ENCODE measurements around the gene CES4A. TPM values are rescaled to one million over a fixed set of nuclear protein-coding genes. Genes with fewer than 3 reads are reported as not detected.
A peak's percentile ranks its signal among the peaks of the same experiment; 100 is the strongest.
"Not testable (repeated sequence)": the region's sequence is repeated elsewhere in the genome, so short reads cannot be mapped to it uniquely, and the experiment has no call there.

The CES4A gene
- total RNA-seq, 1 donor from 2014 or later, result 4.1 TPM

DNA sequence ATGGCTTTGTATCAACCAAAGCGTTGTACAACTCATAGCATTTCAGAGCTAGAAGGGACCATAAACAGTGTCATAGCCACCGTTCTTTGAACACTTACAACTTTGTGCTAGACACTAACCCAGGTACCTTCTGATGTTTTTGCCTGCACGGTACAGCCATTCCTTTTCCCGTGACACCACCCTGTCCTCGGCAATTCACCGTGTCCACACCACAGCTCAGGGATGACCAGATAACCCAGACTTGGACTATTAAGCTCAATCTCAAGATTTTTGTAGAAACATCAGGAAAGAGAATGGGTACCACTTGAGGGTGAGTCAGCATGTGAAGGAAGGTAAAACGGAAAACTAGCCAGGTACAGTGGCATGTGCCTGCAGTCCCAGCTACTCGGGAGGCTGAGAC, 30.8 kb downstream of the CES4A start:
- no peak for DNase-seq (ENCODE audit: low spot score)

DNA sequence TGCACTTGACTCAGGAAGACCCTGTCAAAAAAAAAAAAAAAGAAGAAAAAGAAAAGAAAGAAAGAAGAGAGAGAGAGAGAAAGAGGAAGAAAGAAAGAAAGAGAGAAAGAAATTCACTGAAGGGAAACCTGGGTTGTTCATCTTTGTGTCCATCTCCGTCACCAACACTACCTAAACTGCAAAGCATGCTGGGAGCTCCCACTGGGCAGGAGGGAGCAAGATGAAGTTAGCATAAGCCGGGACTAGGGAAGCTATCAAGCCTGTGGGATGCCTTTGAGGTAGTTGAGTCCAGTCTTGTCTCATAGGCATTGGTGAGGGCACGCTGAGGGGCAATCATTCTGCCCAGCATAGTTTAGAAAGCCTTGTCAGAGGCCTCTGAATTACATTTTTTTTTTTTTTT, 32.9 kb downstream of the CES4A start:
- DNase-seq (ENCODE audit: low spot score), result no peak

DNA sequence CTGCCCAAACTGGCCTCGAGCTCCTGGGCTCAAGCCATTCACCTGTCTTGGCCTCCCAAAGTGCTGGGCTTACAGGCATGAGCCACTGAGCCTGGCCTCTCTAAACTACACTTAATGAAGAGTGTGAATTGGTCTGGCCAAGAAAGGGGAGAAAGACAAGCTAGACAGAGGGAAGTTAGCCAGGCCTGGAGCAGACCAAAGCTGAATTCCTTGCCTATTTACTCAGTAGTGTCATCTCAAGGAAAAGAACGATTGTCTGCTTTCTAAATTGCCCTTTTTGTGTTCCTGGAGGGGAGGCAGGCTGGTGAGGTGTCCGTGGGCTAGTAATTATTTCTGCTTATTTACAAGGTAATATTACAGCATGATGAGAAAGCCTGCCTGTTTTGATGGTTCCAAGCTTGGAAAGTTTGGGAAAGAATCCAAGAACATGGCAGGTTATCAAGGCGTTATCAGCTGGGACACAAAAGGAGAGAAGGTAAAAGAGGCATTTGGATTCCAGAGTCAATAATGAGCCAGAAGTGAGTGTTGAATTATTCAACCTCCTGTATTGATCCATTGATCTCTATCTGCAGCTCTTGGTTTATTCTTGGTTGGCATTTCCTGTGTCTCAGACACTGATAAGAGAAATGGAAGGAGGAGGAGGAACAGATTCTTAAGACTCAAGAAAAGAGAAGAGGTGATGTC, 34.3 kb downstream of the CES4A start:
- no peak for DNase-seq (ENCODE audit: low spot score)

DNA sequence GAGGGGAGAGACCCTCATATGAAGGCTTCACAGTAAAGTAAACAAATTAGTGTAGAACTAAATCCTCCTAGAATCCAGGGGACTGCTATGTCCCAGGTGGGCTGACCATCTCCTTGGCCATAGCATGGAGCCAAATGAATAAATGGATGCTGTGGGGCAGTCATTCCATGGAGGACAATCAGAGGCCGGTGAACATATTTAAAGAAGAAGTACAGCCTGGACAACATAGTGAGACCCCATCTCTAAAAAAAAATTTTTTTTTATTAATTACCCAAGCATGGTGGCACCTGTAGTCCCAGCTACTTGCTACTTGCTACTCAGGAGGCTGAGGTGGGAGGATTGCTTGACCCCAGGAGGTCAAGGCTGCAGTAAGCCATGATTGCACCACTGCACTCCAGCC, 35.3 kb downstream of the CES4A start:
- no peak for DNase-seq (ENCODE audit: low spot score)

DNA sequence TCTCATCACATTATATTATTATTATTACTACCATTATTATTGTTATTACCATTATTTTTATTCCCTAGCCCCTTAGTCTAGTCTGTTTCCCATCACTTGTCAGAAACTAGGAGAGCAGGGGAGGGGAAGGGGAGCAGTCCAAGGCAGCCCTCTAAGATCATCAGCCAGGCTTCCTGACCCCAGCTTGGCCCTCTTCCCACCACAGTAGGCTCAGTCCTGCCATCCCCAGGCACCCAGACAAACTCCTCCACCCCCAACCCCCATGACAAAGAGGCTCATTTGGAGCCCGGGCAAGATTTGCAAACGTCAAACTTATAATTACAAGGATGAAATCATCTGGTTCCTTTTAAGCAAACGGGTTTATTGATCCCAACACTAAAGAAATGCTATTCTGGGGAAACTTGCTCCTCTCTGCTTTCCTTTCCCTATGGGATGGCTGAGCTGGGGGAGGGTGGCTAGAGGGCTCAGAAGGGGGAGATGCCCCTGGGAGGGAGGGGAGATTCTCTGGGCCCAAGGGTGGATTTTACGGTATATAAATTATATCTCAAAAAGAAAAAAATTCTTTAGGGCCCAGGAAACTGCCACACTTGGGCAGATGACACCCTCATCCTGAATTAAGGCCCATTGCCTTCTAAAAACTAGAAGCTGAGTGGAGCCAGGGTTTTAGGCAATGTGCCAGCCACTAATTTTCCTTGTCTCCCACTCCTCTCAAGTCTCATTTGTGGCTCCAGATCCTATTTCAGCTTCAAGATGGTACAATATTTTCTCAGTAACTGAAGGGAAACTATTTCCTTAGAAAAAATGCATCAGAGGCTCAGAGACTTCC, 36.2 kb downstream of the CES4A start:
- peak; percentile 10 for DNase-seq (ENCODE audit: low spot score)

DNA sequence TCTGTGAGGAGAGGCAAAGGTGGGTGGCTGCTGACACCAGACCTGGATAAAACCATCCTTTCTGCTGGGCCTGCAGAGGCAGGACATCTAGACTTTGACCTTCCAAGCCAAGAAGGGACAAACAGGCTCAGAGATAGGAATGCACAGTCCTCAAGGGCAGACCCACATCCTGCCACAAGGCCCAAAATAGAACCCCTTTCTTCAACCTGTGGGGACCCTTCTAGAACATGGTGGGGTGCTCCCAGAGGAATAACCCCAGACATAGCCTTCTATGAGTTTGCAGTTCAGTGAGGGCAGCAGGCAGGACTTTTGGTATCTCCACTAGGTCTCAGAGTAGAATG, 36.8 kb downstream of the CES4A start:
- DNase-seq (ENCODE audit: low spot score), result no peak

DNA sequence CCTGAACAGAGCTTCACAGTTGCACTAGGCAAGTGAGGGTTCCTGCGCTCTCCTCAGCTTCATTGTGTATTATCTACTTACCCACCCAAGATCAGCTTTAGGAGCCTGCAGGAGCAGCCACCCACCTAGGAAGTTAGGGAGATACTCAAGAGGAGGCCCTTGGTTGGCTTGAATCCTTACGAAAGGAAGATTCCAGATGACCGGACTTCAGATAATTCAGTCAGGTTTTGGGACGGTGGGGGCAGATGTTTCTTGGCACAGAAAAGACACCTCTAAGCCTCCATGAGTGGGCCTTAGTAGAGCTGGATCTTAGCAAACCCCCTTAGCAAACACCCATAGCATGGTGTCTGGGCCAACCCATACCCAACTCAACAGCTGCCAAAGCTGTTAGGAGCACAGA, 38.2 kb downstream of the CES4A start:
- DNase-seq (ENCODE audit: low spot score), result no peak

DNA sequence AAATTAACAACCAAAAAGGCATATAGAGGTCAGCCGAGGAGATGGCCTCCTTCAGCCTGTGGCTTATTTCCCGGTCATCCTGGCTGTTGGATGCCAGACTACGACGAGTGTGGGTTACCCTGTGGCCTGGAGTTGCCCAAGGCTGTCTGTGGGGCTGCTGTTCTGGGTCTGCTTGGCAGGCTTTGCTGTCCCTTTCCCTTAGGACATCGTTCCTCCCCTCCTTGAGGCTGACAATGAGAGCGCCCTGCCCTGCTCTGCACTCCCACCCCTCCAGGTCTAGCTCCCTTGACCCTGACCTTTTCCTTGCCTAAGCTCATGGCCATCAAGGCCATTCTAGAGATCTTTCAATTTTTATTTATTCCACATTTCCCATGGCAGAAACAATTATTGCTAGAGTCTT, 38.7 kb downstream of the CES4A start:
- DNase-seq (ENCODE audit: low spot score), result no peak

DNA sequence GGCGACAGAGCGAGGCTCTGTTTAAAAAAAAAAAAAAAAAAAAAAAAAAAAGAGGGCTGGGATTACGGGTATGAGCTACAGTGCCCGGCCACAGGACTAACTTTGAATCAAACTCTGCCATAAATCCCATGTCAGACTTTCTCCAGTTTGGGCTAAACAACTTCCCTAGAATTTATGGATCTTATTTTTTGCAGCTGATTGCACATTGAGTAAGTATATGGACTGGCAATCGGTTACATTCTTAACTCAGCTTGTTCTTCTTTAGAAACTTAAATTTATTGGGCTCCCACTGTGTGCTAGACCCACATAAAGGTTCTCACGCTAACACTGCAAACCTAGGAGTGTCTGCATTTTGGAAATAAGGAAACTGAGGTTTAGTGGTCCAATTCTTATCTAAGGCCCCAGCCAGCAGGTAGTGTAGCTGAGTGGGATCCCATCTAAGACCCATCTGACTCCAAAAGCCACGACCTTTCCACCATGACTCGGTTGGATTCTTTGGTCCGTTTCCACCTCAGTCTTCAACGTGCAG, 39.8 kb downstream of the CES4A start:
- DNase-seq (ENCODE audit: low spot score), result no peak

DNA sequence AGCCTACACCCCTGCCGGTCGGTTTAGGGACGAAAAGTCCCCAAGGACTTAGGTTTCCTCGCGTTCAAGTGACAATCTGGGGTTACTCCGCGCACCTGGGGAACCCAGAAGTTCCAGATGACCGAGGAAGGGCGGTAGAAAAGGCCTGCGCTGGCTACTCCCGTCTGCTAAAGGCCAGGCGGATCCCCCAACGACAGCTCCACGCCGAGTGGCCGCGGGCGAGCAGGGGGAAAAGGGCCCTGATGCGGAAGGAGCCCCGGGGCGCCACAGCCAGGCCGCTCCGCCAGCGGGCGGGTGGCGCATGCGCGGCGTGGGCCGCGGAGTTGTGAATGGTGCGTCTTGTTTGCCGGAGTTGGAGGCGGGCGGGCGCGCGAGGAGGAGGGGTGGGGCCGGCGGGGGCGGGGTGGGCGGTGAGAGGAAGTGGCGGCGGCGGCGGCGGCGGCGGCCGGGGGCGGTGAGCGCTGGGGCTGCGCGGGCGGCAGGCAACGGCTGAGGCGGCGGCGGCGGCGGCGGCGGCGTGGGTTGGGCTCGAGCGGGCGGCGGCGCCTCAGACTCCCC, 40.4 kb downstream of the CES4A start, which contains the start of gene CBFB:
Gene CBFB (plus strand): TSS at position 454 of the 558 bp plus-strand sequence. CDS start 259 bp downstream, outside the sequence.
- DNase-seq (ENCODE audit: low spot score), result peak; percentile 93

DNA sequence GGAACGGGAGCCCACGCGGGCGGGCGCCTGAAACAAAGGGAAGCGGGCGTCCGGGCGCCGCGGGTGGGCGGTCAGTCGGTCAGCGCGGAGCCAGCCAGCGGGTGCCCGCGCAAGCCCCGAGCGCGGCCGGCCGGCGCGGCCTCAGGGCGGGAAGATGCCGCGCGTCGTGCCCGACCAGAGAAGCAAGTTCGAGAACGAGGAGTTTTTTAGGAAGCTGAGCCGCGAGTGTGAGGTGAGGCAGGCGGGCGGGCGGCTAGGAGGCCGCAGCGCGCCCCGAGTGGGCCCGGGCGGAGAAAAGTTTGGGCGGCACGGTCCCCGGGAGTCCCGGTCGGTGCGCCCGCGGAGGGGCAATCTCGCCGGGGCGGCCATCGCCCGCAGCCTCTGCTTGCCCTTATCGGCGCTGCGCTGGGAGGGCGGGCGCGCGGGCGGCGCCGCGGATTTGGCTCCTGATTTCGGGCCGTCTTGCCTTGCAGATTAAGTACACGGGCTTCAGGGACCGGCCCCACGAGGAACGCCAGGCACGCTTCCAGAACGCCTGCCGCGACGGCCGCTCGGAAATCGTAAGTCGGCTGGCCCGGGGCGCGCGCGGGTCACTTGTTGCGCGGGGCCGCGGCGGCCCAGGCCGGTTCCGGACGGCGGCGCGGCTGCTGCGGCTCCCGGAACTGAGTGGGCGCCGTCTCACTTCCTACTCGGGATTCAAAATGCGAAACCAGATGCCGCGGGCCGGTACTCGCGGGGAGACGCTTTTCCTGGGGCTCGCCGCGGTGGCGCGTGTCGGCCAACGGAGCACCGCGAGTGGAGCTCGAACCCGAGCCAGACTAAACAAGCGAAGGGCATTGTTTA, 41.1 kb downstream of the CES4A start:
- DNase-seq (ENCODE audit: low spot score), result peak; percentile 59

DNA sequence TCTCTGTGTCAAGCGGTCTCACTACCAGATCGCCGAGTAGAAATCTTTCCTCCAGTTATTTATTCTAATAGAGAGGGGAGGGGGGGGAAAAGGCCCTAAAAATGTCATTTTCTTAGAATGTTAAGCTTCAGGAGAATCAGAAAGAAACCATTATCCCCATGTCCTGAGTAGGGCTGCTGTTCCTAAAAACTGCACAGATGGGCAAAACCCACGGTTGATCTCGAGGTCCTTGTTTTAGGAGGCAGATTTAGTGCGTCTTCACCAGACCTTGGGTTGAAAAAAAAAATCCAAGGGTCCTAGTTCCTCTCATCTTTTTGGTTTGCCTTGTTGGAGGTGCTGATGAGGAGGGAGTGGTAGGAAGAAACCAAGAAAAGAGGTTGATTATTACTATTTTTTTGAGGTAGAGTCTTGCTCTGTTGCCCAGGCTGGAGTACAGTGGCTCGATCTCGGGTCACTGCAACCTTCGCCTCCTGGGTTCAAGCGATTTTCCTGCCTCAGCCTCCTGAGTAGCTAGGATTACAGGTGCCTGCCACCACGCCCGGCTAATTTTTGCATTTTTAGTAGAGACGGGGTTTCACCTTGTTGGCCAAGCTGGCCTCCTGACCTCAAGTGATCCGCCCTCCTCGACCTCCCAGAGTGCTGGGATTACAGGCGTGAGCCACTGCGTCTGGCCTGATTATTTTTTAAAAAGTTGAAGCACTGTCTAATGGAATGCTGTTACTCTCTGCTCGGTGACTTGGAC, 42.0 kb downstream of the CES4A start:
- DNase-seq (ENCODE audit: low spot score), result no peak

DNA sequence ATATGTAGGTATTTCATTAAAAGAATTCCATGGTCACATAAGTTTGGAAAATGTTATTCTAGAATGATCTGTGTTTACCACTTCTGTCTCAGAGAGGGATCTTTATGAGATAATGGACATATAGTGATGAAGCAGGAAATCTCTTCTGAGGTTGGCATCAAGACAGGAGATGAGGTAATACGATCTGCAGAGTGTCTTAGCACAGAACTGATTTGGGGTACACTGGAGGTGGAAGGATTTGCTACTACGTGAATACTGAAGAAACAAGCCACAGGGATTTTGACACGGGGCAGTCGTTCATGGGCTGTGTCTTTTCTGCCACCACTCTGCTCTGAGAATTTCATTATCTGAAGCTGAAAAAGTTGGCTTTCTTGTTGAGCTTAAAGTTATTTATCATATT, 46.1 kb downstream of the CES4A start:
- DNase-seq (ENCODE audit: low spot score), result peak; percentile 75

DNA sequence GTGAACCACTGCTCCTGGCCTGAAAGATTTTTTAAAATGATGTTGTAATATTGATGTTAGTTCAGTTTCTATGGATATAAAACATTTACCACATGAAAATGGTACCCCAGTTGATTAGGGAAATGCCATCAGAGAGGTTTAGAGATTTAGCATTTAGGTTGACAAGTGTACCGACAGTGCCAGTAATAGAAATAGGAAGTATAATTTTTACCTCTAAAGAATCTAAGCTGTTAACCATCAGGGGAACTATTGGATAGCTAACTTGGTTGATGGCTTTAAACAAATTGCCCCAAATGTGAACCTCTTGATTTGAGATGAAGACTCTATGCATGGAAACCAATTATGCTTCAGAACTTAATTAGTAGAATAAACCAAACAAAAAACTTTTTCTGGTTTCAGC, 47.0 kb downstream of the CES4A start:
- no peak for DNase-seq (ENCODE audit: low spot score)

DNA sequence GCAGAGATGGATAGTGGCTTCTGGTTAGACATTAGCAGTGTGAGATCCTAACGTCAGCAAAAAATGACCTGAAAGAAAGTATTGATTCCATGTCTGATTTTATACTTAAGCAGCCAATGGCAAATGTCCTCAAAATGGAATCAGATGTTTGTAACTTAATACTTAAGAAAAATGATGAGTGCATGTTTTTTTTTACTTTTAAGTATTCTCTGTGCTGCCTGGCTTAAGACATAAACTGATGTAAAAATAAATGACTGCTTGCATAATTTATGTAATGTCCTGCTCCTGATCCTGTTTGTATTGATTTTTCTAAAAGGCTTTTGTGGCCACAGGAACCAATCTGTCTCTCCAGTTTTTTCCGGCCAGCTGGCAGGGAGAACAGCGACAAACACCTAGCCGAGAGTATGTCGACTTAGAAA, 47.9 kb downstream of the CES4A start:
- no peak for DNase-seq (ENCODE audit: low spot score)

DNA sequence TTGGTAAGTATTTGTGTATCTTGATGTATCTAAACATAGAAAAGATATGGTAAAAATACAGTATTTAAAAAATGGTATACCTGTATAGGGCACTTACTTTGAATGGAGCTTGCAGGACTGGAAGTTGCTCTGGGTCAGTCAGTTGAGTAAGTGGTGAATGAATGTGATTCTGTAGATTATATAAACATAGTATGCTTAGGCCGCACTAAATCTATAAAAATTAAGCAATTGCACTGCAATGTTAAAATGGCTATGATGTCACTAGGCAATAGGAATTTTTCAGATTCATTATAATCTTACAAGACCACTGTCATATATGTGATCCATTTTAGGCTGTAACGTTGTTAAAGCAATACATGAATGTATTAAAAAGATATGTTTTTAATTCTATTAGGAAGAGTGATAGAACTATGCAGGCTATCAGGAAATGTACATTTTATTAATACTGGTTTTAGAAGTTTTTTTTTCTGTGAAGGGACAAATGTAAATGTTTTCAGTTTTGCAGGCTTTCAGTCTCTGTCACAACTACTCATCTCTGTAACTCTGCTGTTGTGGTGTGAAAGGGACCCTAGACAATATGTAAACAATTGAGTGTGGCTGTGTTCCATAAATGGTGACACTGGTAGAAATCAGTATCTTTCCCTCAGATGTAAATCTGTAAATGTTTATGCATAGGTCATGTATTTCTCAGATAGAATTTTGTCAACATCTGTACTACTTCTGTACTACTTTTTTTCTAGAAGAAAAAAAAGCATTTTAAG, 51.1 kb downstream of the CES4A start:
- DNase-seq (ENCODE audit: low spot score), result no peak

DNA sequence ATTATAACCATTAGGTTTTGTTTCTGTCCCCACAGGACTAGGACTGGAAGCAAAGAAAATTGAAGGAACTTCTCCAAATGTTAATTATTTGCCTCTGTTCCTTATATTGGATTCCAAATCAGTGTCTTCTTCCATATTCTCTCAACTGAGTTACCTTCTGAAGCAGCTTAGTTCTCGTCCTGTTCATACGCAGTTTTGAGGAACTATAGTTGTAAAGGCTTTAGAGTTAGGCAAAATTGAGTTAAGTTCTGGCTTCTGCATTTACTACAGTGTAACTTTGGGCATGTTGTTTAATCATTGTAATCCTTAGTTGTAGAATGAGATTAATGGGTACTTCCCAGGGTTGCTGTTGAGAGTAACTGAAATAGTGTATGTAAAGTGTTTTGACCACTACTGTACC, 51.8 kb downstream of the CES4A start:
- DNase-seq (ENCODE audit: low spot score), result no peak

DNA sequence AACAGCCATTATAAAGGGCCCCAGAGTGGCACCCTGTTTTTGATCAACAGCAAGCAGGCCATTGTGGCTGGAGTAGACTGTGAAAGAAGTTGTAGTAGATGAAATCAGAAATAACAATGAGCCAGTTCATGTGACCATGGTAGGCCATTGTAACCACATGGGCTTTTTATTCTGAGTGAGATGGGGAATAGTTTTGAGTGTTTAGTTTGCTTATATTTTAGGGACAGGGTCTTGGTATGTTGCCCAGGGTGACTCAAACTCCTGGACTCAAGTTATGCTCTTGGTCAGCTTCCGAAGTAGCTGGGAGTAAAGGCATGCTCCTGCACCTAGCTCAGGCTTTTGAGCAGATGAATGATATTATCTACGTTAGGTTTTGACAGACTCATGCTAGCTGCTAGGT, 52.5 kb downstream of the CES4A start:
- DNase-seq (ENCODE audit: low spot score), result no peak

DNA sequence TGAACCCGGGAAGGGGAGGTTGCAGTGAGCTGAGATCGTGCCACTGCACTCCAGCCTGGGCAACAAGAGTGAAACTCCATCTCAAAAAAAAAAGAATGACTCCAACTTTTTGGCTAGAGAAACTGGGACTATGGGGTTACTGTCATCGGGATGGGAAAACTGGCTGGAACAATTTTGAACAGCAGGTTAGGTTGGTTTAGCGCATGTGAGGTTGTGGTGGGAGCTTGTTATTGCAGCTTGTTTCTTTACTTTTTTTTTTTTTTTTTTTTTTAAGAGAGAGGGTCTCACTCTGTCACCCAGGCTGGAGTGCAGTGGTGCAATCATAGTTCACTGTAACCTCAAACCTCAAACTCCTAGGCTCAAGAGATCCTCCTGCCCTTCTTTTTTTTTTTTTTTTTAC, 53.1 kb downstream of the CES4A start:
- not testable (repeated sequence) for DNase-seq (ENCODE audit: low spot score)

DNA sequence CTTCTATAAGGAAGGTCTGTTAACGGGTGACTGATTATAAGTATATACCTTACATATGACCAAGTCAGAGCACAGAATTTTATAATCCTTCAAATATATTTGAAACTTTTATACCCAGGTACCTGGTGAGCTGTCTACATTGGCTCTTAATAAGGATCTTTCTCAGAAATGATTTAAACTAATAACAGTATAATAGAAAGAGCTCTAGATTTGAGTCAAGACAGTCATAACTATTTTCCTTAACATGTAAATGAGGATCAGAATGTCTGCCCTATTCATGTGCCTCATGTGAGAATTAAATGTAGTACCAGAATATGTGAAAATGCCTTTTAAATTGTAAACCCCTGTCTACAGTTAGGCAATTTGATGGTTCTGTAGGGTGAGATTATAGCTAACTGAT, 55.0 kb downstream of the CES4A start:
- DNase-seq (ENCODE audit: low spot score), result no peak
